Activated T-cell treated with anti-CD3 and anti-CD28 coated beads, Interleukin-2, amount 50 U/mL, for 1 hour (primary cell): ENCODE results near the gene RNASE11.
"Not testable (repeated sequence)": the region's sequence is repeated elsewhere in the genome, so short reads cannot be mapped to it uniquely, and the experiment has no call there.

Experiments used
- DNase-seq: peaks from one replicate; pipeline ENCODE4 v3.0.0-alpha.2; 2020

The RNASE11 gene

DNA sequence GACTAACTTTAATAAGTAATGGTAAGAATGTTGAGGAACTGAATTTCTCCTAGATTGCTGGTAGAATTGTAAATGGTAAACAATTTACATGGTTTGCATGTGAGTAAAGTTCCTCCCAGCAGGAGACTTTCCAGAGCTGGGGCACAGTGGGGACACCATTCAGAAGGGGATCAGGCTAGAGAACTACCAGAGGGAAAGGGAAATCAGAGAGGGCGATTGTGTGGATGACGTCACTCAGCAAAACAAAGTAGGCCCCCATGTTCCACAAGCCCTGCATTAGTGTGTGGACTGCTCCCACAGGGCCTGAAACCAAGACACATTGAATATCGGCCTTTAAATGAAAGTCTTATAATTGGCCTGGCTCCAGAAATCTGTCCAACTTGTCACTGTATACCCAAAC is 9.5 kb downstream of the RNASE11 start:
- no peak for DNase-seq

DNA sequence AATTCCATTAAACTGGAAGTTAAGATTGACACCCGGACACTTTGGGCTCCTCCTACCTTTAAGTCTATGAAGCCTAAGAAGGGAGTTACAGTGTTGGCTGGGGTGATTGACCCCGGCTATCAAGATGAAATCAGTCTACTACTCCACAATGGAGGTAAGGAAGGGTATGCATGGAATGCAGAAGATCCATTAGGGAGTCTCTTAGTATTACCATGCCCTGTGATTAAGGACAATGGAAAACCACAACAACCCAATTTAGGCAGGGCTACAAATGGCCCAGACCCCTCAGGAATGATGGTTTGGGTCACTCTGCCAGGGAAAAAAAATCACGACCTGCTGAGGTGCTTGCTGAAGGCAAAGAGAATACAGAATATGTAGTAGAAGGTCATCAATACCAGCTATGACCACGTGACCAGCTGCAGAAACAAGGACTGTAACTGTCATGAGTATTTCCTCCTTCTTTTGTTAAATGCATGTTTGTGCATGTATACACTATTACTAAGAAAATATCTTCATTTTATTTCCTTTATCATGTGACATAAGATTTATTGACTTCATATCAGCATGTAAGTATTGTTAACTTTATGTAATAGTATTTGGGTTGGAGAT is 15.3 kb downstream of the RNASE11 start:
- DNase-seq = not testable (repeated sequence)

DNA sequence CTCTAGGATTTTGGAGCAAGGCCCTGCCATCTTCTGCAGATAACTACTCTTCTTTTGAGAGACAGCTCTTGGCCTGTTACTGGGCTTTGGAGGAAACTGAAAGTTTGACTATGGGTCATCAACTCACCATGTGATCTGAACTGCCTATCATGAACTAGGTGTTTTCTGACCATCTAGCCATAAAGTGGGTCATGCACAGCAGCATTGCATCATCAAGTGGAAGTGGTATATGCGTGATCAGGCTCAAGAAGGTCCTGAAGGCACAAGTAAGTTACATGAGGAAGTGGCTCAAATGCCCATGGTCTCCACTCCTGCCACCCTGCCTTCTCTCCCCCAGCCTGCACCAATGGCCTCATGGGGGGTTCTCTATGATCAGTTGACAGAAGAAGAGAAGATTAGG is 17.1 kb downstream of the RNASE11 start:
- not testable (repeated sequence) for DNase-seq

DNA sequence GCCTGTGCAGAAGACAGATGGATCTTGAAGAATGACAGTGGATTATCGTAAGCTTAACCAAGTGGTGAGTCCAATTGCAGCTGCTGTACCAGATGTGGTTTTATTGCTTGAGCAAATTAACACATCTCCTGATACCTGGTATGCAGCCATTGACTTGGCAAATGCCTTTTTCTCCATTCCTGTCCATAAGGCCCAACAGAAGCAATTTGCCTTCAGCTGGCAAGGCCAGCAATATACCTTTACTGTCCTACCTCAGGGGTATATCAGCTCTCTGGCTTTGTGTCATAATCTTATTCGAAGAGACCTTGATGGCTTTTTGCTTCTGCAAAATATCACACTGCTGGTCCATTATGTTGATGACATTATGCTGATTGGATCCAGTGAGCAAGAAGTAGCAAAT is 17.9 kb downstream of the RNASE11 start:
- DNase-seq = not testable (repeated sequence)

DNA sequence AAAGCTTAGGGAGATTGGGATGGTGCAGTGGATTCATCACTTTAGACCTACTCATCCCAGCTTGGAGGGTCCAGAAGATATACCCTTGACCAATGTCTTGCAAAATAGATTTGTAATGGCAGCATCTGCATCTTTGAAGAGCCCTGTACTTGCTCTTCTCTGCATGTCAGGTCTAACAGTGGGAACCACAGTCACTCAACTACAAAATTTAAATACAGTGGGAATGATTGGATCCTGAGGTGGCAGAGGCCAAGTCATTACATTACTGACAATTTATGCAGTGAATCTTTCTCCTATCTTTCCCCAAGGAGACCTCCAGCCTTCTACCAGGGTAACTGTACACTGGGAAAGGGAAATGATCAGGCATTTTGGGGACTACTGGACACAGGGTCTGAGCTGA is 18.7 kb downstream of the RNASE11 start:
- DNase-seq = no peak

DNA sequence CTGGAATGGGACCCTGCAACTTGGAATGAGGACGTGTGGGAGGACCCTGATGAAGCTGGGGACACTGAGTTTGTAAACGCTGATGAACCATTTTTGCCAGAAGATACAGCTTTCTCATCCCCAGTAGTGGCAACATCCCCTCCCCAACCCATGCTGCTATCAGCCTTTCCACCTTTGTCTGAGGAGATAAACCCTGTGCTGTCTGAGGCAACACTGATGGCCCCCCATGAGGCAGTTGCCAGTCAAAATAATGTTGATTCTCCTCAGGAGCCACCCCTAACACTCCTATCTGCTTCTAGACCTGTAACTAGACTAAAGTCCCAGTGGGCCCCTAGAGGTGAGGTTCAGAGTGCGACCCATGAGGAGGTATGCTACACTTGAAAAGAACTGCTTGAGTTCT is 19.4 kb downstream of the RNASE11 start:
- no peak for DNase-seq

DNA sequence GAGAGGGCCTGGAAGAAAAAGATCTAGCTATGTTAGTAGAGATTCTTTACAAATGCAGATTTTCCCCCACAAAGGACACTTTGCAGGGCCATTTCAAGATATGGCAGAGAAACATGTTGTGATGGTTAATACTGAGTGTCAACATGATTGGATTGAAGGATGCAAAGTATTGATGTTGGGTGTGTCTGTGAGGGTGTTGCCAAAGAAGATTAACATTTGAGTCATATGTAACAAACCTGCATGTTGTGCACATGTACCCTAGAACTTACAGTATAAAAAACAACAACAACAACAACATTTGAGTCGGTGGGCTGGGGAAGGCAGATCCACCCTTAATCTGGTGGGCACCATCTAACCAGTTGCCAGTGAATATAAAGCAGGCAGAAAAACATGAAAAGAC is 20.6 kb downstream of the RNASE11 start:
- not testable (repeated sequence) for DNase-seq

DNA sequence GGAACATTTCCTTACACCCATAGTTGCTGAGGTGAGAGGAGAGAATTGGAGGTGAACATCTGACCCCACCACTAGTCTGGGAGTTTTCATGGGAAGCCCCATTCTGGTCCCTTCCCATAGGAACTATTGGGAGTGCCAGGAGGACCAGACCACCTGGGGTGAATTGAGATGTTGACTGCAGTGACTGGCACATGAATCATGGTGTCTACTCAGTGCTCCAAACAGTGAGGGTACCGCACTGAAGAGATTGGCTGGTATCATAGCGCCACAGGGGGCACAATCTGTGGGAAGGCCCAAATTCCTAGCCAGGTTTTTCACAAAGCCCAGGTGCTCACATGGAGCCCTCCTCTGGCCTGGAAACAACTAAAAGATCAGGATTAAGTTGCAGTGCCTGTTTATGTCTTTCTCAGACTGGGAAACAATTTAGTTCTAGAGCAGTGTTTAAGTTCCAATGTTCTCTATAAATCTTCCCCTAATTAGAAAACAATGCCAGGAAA is 23.3 kb downstream of the RNASE11 start:
- DNase-seq = no peak

DNA sequence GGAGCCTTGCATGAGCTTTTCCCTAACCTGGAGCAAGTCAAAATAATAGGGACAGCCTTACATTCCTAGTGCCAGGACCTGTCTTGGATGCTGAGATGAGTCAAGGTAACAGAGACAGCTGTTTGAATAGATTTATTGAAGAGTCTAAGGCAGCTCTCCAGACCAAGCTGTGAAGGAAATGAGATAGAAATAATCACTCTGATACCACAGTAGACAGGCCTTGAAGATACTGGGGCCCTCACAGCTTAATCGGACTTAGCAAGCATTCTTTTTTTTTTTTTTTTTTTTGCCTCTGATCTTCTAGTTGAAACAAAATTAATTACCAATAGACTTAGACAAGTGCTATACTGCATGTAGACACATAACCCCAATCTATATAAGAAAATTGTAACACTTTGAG is 23.8 kb downstream of the RNASE11 start:
- no peak for DNase-seq

DNA sequence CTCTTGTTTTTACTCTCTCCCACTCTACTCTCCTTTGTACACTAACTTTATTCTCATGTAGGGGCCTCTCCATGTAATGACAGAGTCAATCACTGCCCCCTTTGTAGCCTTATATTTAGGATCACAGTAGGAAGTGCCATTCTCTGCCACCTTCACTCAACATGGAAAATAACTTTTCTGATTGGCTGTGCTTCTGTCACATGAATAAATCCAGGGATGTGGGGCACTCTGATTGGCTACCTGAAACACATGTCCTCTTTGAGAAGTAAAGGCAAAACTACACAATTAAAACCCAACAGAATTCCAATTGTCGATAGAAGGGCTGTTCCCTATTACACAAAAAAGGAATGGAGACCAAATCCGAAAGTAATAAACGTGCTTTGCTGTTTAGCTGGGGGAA is 26.8 kb downstream of the RNASE11 start, which contains the start of gene RNASE9:
Gene RNASE9 (minus strand): TSS at position 87 of the 400 bp plus-strand sequence.
- DNase-seq = no peak

DNA sequence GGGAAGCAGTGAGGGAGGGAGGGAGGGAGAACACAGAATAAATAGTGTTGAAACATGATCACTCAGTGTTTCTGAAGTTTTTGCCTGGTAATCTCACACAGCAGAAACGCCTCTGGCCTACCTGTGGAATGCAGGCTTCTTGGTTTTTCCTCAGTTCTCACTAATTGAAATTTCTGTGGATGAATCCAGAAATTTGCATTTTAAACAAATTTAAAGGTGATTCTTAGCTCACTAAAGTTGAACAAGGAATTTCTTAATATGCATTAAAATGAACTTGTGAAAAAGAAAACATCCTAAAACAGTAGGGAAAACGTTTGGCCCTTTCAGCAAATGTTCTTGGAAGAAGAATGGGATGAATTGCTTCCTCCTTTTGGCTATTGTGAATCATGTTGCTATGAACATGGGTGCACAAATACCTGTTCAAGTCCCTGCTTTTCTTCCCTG is 28.3 kb downstream of the RNASE11 start:
- no peak for DNase-seq

DNA sequence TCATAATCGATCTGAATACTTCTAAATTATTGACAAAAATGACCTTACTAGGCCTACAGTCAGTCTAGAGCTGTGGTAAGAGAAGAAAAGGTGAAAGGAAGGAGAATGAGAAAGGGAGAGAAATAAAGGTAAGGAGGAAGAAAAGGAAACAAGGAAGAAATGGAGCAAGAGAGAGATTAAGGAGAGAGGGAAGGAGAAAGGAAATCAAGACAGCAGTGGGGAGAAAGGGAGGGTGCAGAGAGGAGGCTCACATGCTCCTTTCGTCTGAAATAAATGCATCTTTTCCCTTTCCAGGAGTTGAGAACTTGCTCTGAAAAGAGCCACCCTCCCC is 30.6 kb downstream of the RNASE11 start:
- DNase-seq = no peak

DNA sequence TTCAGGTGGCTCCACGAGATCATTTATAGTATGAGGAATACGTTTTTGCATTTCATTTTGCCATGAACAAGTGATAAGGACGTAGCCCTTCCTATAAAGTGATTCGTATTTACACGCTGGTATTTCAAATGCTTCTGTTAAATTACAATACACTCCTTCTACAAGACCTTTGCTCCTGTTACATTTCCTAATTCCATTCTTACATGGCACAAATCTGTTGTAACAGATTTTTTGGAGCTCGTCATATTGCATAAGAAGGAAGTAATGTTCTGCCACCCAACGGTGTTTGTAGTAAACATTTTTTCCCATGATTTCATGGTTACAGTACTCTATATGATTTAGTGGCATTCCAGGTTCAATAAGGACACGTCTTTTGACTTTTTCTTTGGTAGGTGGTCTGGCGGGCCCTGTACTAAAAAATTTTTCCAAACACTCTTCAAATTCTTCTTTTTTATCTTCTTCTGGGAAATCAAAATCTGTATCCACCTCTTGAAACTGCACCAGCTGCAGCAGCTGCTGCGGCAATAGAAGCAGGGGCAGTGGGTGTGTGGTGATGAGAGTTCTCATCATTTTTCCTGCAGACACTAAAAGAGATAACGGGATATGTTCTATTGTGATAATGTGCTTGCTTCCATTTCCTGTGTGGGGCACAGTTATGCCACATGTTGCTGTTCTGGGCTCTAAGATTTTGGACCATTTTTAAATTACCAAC is 31.1 kb downstream of the RNASE11 start:
- no peak for DNase-seq

DNA sequence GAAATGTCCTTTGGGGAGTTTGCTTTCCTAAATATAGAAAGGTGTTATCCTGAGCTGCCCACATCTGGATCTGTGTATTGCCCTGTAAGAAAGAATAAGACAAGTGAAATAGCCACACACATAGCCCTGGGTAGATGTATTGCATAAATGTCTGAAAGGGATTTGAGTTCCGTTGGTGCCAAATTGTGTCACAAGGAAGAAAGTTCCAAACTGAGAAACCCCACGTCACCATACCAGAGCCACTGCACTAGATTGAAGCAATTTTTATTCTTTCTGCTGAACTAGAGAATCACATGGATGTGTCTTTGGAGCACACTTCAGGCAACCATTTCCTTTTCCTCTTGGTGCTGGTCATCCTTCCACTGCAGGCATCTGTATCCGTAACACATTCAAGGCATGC is 32.0 kb downstream of the RNASE11 start:
- DNase-seq = no peak

DNA sequence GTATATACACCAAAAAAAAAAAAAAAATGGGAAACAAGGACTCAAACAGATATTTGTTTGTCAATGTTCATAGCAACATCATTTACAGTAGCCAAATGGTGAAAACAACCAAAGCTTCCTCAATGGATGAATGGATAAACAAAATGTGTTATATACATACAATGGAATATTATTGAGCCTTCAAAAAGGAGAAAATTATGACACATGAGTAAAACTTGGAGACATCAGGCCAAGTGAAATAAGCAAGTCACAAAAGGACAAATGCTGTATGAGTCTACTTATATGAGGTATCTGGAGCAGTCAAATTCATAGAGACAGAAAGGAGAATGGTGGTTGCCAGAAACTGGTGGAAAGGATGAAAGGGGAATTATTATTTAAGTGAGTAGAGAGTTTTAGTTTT is 34.8 kb downstream of the RNASE11 start:
- no peak for DNase-seq

DNA sequence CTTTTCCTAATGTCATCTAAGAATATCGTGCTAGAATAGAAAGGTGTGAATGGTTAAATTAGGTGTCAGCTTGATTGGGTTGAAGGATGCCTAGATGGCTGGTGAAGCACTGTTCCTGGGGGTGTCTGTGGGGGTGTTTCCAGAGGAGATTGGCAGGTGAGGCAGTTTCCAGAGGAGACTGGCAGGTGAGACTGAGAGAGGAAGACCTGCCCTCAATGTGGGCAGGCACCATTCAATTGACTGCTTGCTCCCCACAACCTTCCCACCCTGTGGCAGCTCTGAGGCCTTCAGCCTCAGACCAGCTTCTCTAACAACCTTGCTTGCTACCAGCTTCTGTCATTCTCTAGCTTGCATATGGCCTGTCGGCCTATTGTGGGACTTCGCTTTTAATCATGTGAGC is 36.2 kb downstream of the RNASE11 start:
- DNase-seq = no peak

DNA sequence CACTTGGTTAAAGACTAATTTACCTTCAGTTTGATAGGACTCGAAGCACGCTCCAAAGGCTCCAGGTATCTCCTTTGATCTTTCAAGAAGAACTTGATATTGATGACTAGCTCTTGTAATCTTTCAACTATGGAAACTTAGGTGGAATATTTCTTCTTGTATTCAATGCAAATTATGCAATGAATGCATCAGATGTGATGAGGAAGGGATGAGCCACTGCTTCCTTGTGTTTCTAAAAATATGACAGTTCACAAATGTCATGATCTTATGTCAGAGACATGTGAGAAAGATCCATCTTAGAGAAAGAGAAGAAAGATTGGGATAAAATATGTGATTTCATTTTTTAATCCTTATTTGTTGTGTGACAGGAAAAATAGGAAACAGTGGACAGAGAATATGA is 36.9 kb downstream of the RNASE11 start:
- no peak for DNase-seq

DNA sequence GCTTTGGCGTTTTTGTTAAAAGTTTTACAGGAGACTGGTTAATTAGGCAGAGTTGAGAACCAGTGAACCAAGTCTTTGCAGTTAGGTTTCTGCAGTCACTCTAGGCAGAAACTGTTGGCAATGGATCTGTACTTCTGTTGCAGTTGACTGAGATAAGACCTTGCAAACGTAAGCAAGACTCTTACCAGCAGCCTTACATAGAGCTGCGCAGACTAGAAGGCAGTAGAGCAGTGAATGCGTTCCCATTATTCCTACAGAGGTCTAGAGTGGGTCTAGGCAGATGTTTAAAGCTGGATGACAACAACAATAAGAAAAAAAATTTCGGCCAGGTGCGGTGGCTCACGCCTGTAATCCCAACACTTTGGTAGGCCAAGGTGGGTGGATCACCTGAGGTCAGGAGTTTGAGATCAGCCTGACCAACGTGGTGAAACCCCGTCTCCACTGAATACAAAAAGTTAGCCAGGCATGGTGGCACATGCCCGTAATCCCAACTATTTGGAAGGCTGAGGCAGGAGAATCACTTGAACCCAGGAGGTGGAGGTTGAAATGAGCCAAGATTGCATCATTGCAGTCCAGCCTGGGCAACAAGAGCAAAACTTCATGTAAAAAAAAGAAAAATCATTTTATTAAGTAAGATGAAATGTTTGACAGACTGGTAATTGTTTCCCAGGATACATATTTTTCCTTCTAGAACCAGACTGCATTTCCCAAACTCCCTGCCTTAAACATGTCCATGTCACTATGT is 39.2 kb downstream of the RNASE11 start:
- no peak for DNase-seq

DNA sequence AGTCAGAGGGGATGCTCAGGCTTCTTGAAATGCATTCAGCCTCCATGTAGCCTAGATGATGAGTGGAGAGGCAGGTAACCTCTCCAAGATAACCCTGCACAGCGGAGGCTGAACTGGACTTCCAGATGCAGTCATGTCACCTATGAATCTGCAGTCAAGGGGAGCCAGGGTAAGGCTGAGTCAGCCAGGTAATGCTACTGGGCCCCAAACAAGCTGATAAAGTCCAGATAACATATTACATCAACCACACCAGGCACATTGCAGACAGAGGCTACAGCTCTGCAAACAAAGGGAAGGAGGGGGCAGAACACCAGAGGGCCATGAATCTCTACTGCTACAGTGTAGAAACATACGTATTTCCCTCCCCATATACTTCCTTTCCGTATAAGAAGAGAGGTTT is 40.9 kb downstream of the RNASE11 start:
- no peak for DNase-seq

DNA sequence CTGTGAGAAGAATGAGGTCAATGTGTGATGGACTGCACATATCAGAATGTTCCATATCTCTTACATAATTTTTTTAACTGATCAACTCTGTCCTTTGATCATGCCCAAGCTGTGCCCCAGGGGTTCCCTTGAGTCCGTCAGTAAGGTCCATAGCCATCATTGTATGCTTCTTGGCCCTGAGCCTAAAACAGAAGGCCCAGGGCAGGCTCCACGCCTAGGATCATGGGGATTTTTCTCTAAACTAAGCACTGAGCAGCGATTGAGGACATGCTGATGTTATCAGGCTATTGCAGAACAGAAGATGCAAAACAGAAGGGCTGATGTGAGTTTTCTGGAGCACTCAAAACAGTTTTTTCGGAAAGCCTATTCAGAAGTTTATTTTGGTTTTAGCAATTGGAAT is 47.9 kb downstream of the RNASE11 start:
- no peak for DNase-seq
